NCI-H446 treated with DMSO at 0.1 percent for 48 hours (cell line): ENCODE measurements around the gene PUM2.

Experiments used
- DNase-seq: peaks from one replicate; lab custom pipeline; 2025; lab: John Stamatoyannopoulos, UW

Gene PUM2

DNA sequence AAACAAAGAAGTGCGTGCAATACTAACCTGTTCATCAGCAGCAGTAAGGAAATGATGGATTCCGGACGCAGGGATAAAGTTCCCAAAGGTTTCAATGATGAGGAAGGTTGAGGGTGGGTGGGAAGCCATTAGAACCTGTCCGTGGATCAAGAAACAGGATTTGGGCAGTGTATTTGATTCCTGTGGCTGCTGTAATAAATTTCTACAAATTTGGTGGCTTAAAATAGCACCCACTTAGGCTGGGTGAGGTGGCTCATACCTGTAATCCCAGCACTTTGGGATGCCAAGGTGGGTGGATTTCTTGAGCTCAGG lies 120.6 kb downstream of the PUM2 start:
- DNase-seq: no peak

DNA sequence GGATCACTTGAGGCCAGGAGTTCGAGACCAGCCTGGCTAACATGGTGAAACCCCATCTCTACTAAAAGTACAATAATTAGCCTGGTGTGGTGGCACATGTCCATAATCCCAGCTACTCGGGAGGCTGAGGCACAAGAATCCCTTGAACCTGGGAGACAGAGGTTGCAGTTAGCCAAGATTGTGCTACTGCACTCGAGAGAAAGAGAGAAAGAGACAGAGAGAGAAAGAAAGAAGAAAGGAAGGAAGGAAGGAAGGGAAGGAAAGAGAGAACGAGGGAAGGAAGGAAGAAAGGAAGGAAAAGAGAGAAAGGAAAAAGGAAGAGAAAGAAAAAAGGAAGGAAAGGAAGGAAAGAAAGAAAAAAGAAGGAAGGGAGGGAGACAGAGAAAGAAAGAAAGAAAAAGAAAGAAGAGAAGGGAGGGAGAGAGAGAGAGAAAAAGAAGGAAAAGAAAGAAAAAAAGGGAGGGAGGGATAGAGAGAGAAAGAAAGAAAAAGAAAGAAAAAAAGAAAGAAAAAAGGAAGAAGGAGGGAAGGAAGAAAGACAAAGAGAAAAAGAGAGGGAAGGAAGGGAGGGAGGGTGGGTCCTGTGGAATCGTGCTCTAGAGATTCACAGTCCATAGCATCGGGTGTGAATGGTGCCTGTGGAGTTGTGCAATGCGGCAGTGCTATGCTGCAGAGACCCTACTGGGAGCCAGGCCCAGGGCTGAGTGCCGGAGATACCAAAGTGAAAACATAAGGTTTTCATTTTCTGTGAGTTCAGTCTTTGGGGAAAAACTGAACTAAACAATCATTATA lies 121.1 kb downstream of the PUM2 start:
- no peak for DNase-seq

DNA sequence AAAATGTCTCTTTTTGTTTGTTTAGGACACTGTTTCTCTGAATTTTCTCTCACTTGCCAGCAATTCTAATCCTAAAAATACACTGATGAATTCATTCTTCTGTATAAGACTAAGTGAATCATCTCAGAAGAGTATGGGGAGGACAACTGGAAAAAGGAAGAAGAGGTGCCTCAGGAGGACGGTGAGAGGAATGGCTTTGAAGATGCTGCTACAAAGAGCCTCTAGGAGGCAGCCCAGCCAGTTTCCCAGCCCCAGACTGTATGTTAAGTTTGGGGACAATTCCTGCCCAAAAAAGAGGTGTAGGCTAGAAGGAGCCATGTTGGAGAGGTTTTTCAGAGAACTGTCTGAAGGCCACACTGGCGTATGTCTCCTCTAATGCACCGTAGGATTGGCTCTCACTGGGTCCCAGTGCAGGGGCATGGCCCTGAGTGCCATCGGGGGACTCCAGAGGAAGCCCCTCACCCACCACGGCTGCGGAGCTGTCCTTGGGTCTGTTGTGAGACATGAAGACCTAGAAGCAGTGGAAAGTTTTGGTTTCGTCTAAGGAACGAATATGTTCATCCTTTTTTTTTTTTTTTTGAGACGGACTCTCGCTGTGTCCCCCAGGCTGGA lies 122.6 kb downstream of the PUM2 start:
- DNase-seq: no peak

DNA sequence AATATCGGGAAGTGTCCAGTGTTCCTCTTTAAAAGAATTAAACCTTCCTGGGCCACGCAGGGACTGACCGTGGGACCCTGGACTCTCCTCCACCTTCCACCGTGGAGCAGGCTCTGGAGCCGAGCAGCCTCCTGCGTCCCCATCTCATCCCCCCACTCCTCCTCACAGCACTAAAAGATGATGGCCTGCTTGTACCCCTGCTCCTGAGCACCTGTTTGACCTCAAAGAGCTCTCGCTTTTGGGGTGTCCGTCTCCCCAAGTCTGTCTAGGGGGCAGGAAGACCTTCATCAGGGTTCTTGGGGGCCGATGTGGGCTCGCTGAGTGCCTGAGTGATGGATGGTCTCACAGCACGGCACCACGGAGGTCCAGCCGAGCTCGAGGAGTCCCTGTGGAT lies 124.5 kb downstream of the PUM2 start:
- no peak for DNase-seq

DNA sequence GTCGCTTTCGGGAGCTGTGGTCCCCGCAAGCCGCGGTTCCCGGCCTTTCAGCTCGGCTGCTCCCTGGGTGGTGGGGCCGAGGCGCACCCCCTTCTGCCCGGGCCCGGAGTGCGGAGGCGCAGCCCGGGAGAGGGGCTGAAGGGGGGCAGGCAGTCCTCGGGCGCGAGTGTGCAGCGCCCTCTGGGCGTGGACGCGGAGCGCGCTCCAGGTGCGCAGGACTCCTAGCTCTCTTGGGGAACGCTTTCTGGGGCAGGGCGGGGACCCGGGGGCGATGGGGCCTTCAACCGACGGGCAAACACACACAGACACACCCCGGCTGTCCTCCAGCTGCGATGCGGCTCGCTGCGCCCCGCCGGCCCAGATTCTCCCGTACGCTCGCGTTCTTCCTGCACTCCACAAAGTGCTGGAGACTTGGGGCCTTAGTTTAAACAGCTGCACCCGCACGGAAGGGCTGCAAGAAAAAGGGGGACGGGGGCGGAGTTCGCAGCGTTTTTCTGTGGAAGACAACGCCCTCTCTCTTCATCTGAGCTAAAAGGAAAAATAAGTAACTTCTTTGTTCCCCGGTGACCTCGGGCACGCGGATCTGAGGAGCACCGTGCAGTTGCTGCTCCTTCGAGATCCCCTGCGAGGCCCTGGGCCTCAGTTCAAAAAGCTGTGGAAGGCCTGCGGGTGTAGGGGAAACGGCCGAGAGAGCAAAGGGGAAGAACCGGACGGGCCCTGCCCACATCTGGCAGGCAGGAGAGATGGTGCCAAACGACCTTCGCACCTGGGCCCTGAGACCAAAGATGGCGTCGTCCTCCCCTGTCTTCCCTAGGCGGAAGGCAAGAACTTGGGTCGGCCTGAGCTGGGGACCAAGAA lies 125.1 kb downstream of the PUM2 start:
- DNase-seq: peak; percentile 35

DNA sequence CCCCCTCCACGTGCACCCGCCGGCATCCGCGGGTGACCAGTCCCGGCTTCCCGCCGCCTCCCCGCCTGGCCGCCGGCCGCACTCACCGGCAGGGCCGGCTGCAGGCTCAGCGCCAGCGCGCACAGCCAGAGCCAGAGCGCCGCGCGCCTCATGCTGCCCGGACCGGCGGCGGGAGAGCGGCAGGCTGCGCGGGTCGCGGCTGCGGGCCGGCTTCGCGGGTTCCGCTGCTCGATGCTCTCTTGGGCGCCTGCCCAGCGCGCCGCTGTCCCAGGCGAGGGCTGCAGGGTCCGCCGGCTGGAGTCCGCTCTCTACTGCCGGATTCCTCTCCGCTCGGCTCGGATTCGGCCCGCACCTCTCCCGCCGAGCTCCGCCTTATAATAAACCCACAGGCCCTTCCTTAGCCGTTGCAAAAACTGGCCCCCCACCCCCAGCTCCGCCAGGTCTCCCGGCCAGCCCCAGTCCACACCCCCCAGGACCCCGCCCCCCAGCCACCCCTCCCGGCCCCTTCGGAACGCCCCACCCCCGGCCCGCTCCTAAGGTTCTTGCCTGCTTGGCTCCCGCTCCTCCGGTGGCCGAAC lies 125.8 kb downstream of the PUM2 start, which contains the start of gene SDC1:
SDC1 (minus strand) TSS at position 415 of the 578 bp plus-strand sequence; CDS start at position 152, 263 bp downstream.
- peak; percentile 9 for DNase-seq

DNA sequence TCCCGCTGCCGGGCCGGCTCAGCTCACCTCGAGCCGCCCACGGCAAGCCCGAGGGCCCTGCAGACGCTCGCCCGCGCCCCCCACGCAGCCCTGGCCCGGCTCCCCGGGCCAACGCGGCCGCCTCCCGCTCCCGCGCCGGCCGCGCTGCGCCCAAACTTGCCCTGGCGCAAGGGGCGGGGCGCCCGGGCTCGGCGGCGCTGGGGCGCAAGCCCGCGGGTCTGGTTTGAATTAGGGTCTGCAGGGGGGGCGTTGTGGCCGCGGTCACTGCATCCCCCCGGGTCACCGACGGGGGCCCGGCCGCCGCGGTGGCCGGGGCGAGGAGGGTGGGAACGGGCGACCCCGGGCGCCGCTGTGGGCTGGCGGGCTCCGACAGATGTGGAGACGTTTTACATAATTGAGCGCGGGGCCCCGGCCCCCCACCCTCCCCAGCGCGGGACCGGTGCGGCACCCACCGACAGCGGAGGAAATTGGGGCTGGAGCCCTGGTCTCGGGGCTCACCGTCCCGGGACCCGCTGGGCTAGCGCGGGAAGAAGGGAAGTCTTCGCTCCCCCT lies 126.4 kb downstream of the PUM2 start:
- DNase-seq: no peak

DNA sequence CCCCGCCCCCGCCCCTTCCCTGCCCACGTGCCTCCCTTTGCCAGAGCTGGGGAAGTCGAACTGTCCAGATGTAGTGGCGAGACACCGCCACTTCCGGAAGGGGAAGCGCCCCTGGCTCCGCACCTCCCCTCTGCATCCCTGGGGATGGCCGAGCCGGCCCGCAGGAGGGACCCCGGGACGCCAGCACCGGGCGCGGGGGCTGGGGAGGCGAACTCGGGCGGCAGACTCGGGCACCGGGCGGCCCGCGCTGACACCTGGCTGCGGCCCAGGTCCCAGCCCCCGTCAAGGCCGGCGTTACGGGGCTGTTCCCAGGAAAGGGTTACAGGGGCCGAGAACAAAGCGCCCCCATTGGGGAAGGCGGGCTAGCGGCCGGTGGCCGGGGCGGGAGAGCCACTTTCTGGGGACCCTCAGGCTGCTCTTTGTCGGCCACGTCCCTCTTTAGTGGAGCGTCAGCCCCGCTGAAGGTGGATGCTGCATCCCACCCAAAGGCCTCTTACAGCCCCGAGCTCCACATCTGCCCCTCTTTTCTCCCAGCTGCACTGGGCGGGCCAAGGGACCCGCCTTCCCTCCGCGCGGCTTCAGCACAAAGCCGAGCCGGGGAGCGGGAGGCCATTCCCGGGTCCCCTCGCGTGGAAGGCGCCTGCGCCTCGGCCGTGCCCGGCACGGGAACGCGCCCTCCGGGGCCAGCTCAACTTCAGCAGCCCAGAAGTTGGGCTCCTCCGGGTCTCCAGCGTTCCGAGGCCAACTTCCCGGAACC lies 127.1 kb downstream of the PUM2 start:
- DNase-seq: peak; percentile 14

DNA sequence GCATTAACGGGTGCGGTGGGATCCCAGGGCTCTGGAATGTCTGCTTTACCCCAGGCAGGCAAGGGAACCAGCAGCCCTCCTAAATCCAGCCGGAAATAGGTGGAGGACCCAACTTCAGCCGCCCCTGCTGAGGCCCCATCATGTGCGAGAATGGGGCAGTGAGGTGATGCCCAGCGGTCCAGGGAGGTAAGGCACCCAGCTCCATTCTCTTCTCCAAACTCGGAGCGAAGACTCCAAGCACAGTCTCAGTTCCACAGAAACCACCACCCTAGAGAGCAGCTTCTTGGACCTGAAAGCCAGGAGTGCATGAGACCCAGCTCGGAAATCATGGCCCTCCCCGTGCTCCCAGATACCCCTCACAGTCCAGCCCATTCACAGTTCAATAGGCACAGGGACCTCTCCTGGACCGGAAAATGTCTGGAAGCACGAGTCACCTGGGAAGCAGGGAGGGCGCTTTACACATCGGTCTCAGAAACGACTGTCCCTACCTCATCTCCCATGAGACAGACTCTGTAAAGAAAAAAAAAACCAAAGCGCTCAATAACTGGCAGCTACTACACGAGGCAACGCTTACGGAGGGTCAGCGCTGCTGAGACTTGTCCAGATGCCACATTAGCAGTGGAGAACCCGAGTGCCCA lies 127.8 kb downstream of the PUM2 start:
- DNase-seq: no peak

DNA sequence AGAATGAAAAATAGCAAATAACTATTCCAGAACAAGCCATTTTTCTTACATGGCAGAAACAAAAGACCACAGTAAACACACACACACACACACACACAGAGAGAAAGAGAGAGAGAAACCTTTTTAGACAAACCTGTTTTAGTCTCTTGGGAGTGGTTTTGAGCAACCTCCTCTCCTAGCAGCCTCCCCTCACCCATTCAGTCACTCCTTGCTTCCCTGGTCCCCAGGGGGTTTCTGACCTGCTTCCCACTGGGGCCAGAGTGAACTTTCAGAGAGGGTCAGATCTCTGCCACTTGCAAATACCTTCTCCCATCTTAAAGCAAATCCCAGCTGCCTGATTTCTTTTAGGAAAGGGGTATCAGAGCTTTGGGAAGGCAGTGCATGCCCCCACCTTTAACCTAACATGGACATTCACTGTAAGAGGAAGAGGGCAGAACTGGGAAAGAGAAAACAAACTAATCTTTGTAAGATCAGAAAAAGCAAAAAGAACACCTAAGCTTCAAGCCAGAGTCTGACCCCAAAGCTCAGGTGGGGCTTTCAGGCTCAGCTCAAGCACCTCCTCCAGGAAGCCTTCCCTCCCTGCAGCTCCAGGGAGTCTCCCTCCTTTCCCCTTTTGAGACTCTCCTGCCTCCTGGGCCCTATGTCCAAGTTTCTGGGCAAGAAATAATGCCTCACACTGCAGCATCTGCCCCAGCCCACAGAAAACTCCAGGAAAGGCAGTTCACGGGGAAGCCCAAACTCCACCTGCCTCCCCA lies 128.5 kb downstream of the PUM2 start:
- DNase-seq: no peak

DNA sequence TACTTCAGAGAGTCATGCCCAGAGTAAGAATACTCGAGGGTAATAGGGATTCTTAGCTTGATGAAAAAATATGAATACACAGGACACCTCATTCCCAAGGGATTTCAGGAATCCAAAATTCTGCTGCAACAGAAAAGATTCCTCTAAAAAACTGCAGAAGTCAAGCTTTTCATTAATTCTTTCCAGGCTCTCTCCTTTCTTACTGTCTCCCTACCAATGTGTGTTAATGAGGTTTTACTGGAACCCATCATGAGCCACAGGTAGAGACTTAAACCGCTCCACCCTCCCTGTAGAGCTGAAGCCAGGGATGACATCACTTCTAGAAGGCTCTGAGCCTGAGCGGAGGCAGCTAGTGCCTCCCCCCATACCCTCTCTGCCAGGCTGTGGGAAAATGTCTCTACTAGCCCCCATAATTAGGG lies 129.1 kb downstream of the PUM2 start:
- no peak for DNase-seq

DNA sequence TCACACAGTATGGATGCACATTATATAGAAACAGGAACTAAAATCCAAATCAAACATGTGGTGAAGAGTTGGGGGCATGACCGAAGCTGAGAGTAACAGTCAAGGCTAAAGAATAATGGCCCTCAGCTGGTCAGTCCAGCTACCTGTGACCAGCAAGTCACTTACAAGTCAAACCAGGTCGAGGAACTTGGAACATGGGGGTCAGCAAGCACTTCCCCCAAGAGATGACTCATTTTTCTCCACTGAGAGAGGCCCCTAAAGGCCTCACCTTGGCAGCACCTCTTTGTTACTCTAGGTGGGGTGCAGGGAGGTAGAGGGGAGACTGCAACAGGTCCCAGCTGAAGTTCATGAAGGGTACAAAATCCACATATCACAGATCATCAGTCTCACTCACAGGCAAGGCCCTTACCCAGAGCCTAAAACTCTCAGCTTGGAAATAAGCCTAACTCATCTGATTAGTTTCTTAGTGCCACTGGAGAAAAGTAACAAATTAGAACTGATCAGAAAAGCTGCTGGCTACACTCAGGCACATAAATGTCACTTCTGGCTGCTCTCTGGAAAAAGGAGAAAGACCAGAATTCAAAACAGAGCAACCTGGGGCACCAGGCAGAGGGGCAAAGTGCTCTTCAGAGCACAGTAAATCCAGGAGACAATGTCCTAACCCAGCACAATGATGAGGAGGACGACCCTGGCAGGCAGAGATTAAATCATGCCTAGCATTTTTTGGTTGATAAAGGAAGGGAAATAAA lies 129.7 kb downstream of the PUM2 start:
- no peak for DNase-seq

DNA sequence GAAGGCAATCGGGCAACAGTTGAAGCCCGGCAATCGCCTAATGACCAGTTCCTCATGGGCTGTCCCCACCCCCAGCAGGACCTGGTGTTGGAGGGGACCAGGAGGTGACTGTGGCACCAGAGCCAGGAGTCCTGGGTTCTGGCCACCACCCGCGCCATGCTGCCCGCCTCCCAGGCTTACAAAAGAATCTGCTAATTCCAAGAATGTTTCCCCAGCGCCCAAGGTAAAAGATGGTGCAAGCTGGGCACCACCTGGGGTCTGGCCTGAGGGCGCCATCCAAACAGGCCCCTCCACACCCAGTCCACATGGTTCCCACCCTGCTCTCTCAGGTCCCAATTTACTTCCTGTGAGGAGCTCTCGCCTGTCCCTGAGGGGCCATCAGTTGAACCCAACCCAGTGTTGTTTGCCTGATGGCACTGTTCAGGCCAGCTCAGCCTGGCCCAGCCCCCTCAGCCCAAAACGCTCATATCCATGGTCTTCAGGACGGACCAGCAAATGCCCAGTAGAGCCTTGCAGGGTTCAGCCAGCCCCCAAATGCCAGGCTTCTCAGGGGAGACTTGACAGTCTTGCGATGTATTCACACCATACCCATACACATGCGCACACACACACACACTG lies 130.8 kb downstream of the PUM2 start:
- no peak for DNase-seq

DNA sequence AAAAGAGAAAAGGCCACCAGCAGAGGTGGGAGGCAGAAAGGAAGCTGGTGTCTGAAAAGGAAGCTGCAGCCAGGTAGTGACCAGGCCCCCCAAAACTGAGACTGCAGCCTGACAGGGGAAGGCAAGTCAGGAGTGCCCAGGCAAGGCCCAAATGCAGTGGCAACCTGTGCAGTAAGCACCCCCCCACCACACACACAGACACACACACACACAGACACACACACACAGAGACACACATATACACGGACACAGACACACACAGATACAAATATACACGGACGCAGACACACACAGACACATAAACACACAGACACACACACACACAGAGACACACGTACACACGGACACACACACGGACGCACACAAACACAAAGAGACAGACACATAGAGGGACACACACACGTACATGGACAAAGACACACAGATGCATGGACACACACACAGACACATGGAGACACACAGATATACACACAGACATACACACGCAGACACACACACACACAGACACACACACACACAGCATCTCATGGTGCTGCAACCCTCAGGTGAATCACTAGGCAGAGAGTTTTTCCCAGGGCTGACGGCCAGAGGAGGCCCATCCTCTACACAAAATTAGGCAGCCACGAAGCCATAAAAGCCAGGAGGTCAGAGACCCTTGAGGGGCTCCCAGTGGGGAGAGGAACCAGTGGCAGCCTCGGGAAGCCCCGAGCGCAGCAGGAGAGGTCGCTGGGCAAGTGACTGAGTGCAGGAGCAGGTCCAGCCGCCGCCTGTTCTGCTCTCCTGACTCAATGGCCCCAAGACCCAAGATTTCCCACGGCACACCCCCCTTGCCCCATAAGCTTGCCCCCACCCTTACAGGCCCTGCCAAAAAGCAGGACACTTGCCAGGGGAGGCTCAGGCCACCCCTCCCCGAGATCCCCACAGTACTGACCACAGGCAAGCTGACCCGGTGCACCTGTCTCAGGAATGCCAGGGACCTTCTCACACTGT lies 132.0 kb downstream of the PUM2 start:
- no peak for DNase-seq

DNA sequence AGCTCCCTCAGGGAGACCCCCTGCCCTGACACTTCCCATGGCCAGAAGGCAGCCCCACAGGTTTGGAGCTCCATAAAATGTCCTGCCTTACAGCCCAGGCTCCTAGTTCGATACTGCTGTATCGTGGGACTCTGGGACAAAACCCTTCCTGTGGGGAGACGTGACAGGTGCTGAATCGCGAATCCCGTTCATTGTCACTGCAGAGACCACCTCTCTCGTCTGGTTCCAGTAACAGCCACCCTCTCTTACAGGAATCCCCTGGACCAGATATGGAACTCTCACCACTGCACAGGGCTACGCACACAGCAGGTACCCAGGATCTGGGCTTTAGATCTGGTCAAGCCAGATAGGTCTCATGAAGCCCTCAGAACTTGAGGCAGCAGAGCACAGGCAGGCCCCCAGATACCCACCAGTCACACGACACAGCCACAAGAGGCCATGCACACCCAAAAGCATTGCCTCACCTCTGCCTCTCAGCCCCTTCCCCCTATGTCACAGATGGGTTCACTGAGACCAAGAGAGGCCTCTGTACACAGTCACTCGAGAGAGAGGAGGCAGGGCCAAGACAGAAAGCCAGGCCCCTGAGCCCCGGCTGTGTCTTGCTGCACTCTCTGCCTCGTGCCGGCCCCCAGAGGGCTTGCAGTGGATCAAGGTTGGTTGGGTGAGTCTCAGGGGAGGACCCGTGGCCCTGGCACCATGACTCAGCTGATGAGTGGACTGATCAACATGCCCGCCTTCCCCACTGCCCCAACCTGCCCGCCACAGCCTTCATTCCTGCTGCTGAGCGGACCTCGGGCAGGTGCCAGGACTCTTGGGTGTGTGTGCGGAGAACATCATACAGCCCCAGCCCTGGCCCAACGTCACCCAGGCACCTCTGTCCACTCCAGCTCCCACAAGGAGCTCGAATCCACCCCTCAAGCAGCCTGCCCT lies 133.3 kb downstream of the PUM2 start:
- DNase-seq: no peak

DNA sequence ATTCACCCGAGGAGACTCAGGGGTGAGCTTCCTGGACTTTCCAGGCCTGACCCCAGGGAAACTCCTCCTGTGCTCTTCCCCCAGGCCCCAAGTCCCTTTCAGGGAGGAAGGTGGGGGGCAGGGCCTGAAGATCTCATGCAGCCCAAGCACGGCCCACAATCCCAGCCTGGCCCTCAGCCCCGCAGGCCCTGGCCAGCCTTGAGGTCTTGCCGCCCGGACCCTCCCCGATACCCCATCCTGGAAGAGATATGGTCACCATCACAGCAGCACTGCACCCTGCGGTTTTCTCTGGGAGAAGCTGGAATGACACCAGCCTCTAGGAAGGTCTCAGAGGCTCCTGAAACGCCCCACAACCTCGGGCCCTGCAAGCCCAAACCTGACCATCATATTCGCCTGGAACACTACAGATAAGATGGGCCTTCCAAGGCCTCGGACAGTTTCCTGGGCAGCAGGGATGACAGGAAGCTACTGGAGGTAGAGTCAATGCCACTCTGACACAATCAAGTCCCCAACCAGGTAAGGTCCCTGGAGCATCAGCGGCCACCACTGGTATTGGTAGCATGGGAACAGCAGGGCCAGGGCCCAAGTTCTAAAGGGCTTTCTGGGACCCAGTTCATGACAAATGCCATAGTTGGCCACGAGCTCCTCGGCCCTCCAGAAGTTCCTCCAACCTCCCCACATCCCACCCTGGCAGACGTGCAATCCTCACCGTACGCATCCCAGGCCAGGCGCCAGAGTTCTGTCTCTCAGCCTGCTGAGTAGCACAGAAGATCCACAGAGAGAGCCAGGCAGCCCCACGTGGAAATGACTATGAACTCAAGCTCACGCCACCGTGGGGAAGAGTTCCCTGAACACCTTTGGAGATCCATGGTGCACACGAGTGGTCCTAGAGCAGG lies 134.3 kb downstream of the PUM2 start:
- no peak for DNase-seq
